ENCODE results near the gene CRTC3.

CRTC3 gene

DNA sequence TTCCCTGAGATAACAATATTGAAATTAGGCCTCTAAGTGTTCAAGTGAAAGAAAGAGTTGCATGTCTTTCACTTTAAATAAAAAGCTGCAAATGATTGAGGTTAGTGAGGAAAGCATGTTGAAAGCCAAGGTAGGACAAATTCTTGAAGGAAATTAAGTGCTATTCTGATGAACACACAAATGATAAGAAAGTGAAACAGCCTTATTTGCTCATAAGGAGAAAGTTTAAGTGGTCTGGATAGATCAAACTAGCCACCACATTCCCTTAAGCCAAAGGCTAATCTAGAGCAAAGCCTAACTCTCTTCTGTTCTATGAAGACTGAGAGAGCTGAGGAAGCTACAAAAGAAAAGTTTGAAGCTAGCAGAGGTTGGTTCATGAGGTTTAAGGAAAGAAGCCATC, 36.1 kb downstream of the CRTC3 start:
- Histone ChIP-seq H3F3A (ENCODE audit: low read depth) (no peaks in the 10 kb centered on the region), H3K36me3 (ENCODE audit: insufficient read depth, low read length) (no peaks in the 10 kb centered on the region), H4K20me1 (ENCODE audit: insufficient read depth, low read length, poor library complexity, severe bottlenecking) (no peaks in the 10 kb centered on the region), H3K4me2 (ENCODE audit: low read depth, low read length, poor library complexity, severe bottlenecking) (no peak overlapping the region), H3K4me3 (ENCODE audit: low read length, poor library complexity, severe bottlenecking) (no peak overlapping the region), H3K79me2 (ENCODE audit: insufficient read depth, low read length) (peaks cover 23% of the 10 kb centered on the region), H3K27me3 (ENCODE audit: insufficient read depth, low read length, poor library complexity, severe bottlenecking) (no peaks in the 10 kb centered on the region), H2AFZ (ENCODE audit: low read length) (no peak overlapping the region), H3K9me2 (replicated peaks; ENCODE audit: low read depth, low read length) (no peaks in the 10 kb centered on the region), H3K9ac (ENCODE audit: low read depth, low read length, poor library complexity, severe bottlenecking) (no peak overlapping the region), H3K9me3 (ENCODE audit: insufficient read depth, low read depth, low read length) (no peaks in the 10 kb centered on the region), H3K4me1 (ENCODE audit: insufficient read depth, low read length, poor library complexity, severe bottlenecking) (peaks cover 31% of the 10 kb centered on the region)
- TF ChIP-seq, protein P1, sequence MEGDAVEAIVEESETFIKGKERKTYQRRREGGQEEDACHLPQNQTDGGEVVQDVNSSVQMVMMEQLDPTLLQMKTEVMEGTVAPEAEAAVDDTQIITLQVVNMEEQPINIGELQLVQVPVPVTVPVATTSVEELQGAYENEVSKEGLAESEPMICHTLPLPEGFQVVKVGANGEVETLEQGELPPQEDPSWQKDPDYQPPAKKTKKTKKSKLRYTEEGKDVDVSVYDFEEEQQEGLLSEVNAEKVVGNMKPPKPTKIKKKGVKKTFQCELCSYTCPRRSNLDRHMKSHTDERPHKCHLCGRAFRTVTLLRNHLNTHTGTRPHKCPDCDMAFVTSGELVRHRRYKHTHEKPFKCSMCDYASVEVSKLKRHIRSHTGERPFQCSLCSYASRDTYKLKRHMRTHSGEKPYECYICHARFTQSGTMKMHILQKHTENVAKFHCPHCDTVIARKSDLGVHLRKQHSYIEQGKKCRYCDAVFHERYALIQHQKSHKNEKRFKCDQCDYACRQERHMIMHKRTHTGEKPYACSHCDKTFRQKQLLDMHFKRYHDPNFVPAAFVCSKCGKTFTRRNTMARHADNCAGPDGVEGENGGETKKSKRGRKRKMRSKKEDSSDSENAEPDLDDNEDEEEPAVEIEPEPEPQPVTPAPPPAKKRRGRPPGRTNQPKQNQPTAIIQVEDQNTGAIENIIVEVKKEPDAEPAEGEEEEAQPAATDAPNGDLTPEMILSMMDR (conservative IDR thresholded peaks at IDR 0.05; ENCODE audit: low read length) = no peak
- TF ChIP-seq EZH2phosphoT487 (IDR thresholded peaks at IDR 0.05; ENCODE audit: borderline replicate concordance) = no peak

- Histone ChIP-seq H3K9ac (ENCODE audit: low read depth, low read length, poor library complexity, severe bottlenecking) (no peak overlapping the region), H3K9me2 (replicated peaks; ENCODE audit: low read depth, low read length) (no peaks in the 10 kb centered on the region), H3K79me2 (ENCODE audit: insufficient read depth, low read length) (peaks cover 38% of the 10 kb centered on the region), H3K4me1 (ENCODE audit: insufficient read depth, low read length, poor library complexity, severe bottlenecking) (peaks cover 23% of the 10 kb centered on the region), H3K4me2 (ENCODE audit: low read depth, low read length, poor library complexity, severe bottlenecking) (no peak overlapping the region), H3K36me3 (ENCODE audit: insufficient read depth, low read length) (no peaks in the 10 kb centered on the region), H3K27me3 (ENCODE audit: insufficient read depth, low read length, poor library complexity, severe bottlenecking) (no peaks in the 10 kb centered on the region), H4K20me1 (ENCODE audit: insufficient read depth, low read length, poor library complexity, severe bottlenecking) (no peaks in the 10 kb centered on the region), H3F3A (ENCODE audit: low read depth) (no peaks in the 10 kb centered on the region), H3K9me3 (ENCODE audit: insufficient read depth, low read depth, low read length) (no peaks in the 10 kb centered on the region), H2AFZ (ENCODE audit: low read length) (no peak overlapping the region), H3K4me3 (ENCODE audit: low read length, poor library complexity, severe bottlenecking) (no peak overlapping the region)
- no peak for TF ChIP-seq EZH2phosphoT487 (IDR thresholded peaks at IDR 0.05; ENCODE audit: borderline replicate concordance)
- TF ChIP-seq, protein P1 (conservative IDR thresholded peaks at IDR 0.05; ENCODE audit: low read length) = no peak
Measured at GRCh38 chr15:90570643-90571042, 40.9 kb downstream of the CRTC3 start.

DNA sequence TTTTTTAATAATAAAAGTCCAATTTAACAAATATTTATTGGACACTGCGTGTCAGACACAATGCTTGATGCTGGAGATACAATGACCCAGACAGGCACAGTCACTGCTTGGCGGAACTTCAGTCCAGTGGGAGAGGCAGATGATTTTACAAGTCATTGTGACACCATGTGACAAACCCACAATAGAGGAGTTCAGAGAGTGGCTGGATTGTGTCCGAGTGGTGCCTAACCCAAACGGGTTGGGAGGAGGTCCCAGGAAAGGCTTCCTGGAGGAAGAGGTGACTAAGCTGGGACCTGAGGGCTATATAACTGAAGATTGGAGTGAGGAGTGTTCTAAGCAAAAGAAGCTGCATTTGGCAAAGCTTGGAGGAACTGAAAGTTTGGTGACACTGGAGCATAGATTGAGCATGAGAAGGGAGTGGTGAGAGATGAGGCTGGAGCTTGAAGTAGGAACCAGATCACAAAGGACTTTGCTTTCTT, 41.4 kb downstream of the CRTC3 start:
- no peaks in the 10 kb centered on the region for H4K20me1 ChIP-seq (ENCODE audit: insufficient read depth, low read length, poor library complexity, severe bottlenecking)
- no peaks in the 10 kb centered on the region for H3K9me3 ChIP-seq (ENCODE audit: insufficient read depth, low read depth, low read length)
- H3K4me3 ChIP-seq (ENCODE audit: low read length, poor library complexity, severe bottlenecking) = no peak overlapping the region
- H3K4me1 ChIP-seq (ENCODE audit: insufficient read depth, low read length, poor library complexity, severe bottlenecking) = peaks cover 23% of the 10 kb centered on the region
- H3K36me3 ChIP-seq (ENCODE audit: insufficient read depth, low read length) = no peaks in the 10 kb centered on the region
- H2AFZ ChIP-seq (ENCODE audit: low read length) = no peak overlapping the region
- H3F3A ChIP-seq (ENCODE audit: low read depth) = no peaks in the 10 kb centered on the region
- no peak overlapping the region for H3K9ac ChIP-seq (ENCODE audit: low read depth, low read length, poor library complexity, severe bottlenecking)
- peaks cover 41% of the 10 kb centered on the region for H3K79me2 ChIP-seq (ENCODE audit: insufficient read depth, low read length)
- no peaks in the 10 kb centered on the region for H3K27me3 ChIP-seq (ENCODE audit: insufficient read depth, low read length, poor library complexity, severe bottlenecking)
- no peak for TF ChIP-seq EZH2phosphoT487 (IDR thresholded peaks at IDR 0.05; ENCODE audit: borderline replicate concordance)
- TF ChIP-seq, protein P1 (conservative IDR thresholded peaks at IDR 0.05; ENCODE audit: low read length) = no peak
- H3K4me2 ChIP-seq (ENCODE audit: low read depth, low read length, poor library complexity, severe bottlenecking) = no peak overlapping the region
- no peaks in the 10 kb centered on the region for H3K9me2 ChIP-seq (replicated peaks; ENCODE audit: low read depth, low read length)
